MCF 10A (cell line): ENCODE measurements around the gene C1orf50. TPM values are rescaled to one million over a fixed set of nuclear protein-coding genes. Genes with fewer than 3 reads are reported as not detected.

ENCODE experiments used
- BruUV-seq: library from RNA; stranded (reverse); fragments of 400-500 nt; replicated peaks from 2 replicates; lab custom pipeline; 2021; lab: Mats Ljungman, UMichigan
- CTCF ChIA-PET: fragments of 300-600 bp; sonication (Branson Sonifier 250); formaldehyde crosslinking; extraction: SDS; loops from one replicate; lab custom pipeline; 2021; ENCODE audit warnings: antibody characterized with exemption, inconsistent platforms; lab: Yijun Ruan, JAX
- POLR2A ChIA-PET: fragments of 300-600, 350-650 bp; sonication (Branson Sonifier 250); formaldehyde crosslinking; extraction: SDS; loops from one replicate; lab custom pipeline; 2020; ENCODE audit warnings: antibody characterized with exemption, inconsistent platforms; lab: Yijun Ruan, JAX
- DNase-seq: peaks from one replicate; pipeline ENCODE4 v3.0.0-alpha.2; 2018; ENCODE audit not compliant: unreplicated experiment
- H3K27ac Mint-ChIP-seq: one replicate; pipeline ENCODE4 v1.8.0; 2022; ENCODE audit warnings: mild to moderate bottlenecking, low read depth, mixed read lengths; ENCODE audit not compliant: unreplicated experiment
- H3K27me3 Mint-ChIP-seq: one replicate; pipeline ENCODE4 v1.8.0; 2022; ENCODE audit warnings: mixed read lengths; ENCODE audit not compliant: insufficient read depth, unreplicated experiment
- H3K36me3 Mint-ChIP-seq: one replicate; pipeline ENCODE4 v1.8.0; 2022; ENCODE audit warnings: mild to moderate bottlenecking, moderate library complexity, mixed read lengths; ENCODE audit not compliant: insufficient read depth, unreplicated experiment
- H3K4me1 Mint-ChIP-seq: one replicate; pipeline ENCODE4 v1.8.0; 2022; ENCODE audit warnings: mixed read lengths; ENCODE audit not compliant: insufficient read depth, unreplicated experiment
- H3K4me3 Mint-ChIP-seq: one replicate; pipeline ENCODE4 v1.8.0; 2022; ENCODE audit warnings: mild to moderate bottlenecking, moderate library complexity, mixed read lengths; ENCODE audit not compliant: unreplicated experiment
- H3K9me3 Mint-ChIP-seq: one replicate; pipeline ENCODE4 v1.8.0; 2022; ENCODE audit warnings: mixed read lengths; ENCODE audit not compliant: unreplicated experiment
- intact Hi-C: fragments of 100-400 bp; cut with micrococcal nuclease; formaldehyde crosslinking; loops from 2 replicates; pipeline ENCODE4 v1.14.1; 2022
- total RNA-seq: library from RNA; stranded (reverse); gene quantifications from 2 replicates; pipeline ENCODE4 v1.2.3, GENCODE V29; 2022
- TF ChIP-seq, protein P1 (sequence below): fragments of 200-600 bp; IDR thresholded peaks from one replicate; pipeline ENCODE4 v1.8.0; 2022; ENCODE audit warnings: antibody characterized with exemption, mild to moderate bottlenecking; ENCODE audit not compliant: unreplicated experiment

C1orf50 gene
- total RNA-seq, 1 experiment from 2014 or later, result 11.7 TPM

DNA sequence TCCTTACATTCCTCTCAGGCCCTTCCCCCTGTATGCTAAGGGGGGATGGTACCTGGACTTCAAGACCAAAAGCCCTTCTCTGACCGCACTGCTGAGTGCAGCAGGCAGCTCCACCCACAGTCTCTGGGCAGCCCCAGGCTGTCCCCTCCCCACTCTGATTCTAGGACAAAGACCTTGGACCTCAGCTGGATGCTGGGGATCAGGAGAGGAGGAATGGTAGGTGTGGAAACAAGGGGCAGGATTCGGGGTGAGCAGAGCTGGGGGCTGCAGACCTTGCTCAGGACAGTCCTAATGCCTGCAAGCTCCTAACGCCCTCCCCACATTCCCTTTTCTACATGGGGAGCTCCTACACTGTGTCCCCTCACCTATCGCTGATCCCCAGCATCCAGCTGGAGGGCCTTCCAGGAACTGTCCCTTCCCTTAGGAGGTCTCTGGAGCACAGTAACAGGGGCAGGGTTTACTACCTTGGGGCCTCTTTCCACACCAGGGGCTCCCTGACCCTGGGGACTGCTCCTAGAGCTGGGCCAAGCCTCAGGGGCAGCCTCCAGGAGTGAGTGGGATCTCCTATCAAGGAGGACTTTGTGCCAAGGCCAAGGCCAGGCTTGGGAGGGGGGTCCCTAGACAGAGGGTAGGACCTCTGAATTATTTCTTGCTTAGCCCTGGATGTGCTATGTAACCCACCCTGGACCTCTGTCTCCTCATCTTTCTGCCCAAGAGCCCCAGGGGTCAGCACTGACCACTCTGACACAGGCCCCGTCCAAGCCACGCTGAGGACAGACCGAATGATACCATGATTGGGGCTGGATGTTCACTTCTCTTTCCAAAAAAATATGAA is 32.6 kb upstream of the C1orf50 start:
- Mint-ChIP-seq H3K4me3 (no peak overlapping the region), H3K27ac (no peak overlapping the region), H3K9me3 (no peaks in the 10 kb centered on the region), H3K4me1 (peaks cover 6% of the 10 kb centered on the region), H3K27me3 (no peaks in the 10 kb centered on the region), H3K36me3 (no peaks in the 10 kb centered on the region)
- no TSS peak for BruUV-seq
- DNase-seq, result no peak
- ChIA-PET CTCF (interaction anchor here (0.7 to 1.1 kb wide), 3 partner anchors 15 to 24 kb away, joined by 3 read pairs; no protein-coding TSS in a partner anchor), POLR2A (interaction anchor here (0.6 to 2.6 kb wide), 3 partner anchors 9 to 32 kb away, joined by 3 to 10 read pairs (median 4); no protein-coding TSS in a partner anchor)
- intact Hi-C loops, result loop anchor here (10.0 kb wide), 1 partner anchor 590 kb away; no protein-coding TSS in a partner anchor
- TF ChIP-seq, protein P1, sequence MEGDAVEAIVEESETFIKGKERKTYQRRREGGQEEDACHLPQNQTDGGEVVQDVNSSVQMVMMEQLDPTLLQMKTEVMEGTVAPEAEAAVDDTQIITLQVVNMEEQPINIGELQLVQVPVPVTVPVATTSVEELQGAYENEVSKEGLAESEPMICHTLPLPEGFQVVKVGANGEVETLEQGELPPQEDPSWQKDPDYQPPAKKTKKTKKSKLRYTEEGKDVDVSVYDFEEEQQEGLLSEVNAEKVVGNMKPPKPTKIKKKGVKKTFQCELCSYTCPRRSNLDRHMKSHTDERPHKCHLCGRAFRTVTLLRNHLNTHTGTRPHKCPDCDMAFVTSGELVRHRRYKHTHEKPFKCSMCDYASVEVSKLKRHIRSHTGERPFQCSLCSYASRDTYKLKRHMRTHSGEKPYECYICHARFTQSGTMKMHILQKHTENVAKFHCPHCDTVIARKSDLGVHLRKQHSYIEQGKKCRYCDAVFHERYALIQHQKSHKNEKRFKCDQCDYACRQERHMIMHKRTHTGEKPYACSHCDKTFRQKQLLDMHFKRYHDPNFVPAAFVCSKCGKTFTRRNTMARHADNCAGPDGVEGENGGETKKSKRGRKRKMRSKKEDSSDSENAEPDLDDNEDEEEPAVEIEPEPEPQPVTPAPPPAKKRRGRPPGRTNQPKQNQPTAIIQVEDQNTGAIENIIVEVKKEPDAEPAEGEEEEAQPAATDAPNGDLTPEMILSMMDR, result no peak

- H3K9me3 Mint-ChIP-seq, result no peaks in the 10 kb centered on the region
- no peak for DNase-seq
- no peak overlapping the region for H3K27ac Mint-ChIP-seq
- H3K36me3 Mint-ChIP-seq, result no peaks in the 10 kb centered on the region
- CTCF ChIA-PET, result no interaction called here
- H3K4me1 Mint-ChIP-seq, result peaks cover 6% of the 10 kb centered on the region
- POLR2A ChIA-PET, result interaction anchor here (1.1 to 2.6 kb wide), 4 partner anchors 8 to 76 kb away, joined by 3 to 10 read pairs (median 4); partner anchors contain the start of gene YBX1
- TF ChIP-seq, protein P1, result no peak
- H3K27me3 Mint-ChIP-seq, result no peaks in the 10 kb centered on the region
- intact Hi-C loops, result loop anchor here (10.0 kb wide), 1 partner anchor 590 kb away; no protein-coding TSS in a partner anchor
- no peak overlapping the region for H3K4me3 Mint-ChIP-seq
- no TSS peak for BruUV-seq
Measured at GRCh38 chr1:42735056-42735455, 32.0 kb upstream of the C1orf50 start.

DNA sequence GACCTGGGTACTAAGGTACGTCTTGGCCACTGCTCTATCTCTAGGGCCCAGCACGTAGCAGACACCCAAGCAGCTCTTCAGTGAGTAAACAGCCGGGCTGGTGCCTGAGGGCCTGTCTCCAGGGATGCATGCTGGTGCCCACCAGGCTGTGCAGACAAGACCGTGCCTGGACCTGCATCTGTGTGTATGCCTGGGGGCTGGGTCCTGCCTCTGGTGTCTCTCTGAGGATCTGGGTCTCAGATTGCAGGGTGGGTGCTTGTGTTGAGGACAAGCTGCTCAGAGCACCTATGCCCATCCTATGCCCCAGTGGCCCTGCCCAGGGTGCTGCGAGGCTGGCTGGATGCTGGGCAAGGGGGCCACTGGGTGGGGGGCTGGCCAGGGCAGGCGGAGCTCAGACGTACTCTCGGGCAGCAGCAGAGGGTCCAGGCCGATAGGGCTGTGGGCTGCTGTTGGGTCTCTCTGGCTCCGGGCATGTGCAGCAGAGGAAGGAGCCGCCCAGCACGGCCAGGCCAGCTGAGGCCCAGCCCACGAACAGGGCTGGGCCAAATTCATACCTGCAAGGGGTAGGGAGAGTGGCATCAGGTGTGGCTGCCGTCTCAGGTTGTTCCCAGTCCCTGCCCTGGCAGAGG is 31.5 kb upstream of the C1orf50 start:
- POLR2A ChIA-PET, result interaction anchor here (1.1 to 1.2 kb wide), 3 partner anchors 10 to 77 kb away, joined by 3 to 4 read pairs (median 4); partner anchors contain the start of gene YBX1
- TF ChIP-seq, protein P1, result no peak
- H3K4me1 Mint-ChIP-seq, result peaks cover 6% of the 10 kb centered on the region
- H3K9me3 Mint-ChIP-seq, result no peaks in the 10 kb centered on the region
- no peak overlapping the region for H3K27ac Mint-ChIP-seq
- DNase-seq, result no peak
- intact Hi-C loops, result loop anchor here (10.0 kb wide), 1 partner anchor 591 kb away; no protein-coding TSS in a partner anchor
- H3K36me3 Mint-ChIP-seq, result no peaks in the 10 kb centered on the region
- H3K4me3 Mint-ChIP-seq, result no peak overlapping the region
- CTCF ChIA-PET, result no interaction called here
- no TSS peak for BruUV-seq
- no peaks in the 10 kb centered on the region for H3K27me3 Mint-ChIP-seq

- peaks cover 6% of the 10 kb centered on the region for H3K4me1 Mint-ChIP-seq
- ChIA-PET CTCF (no interaction called here), POLR2A (interaction anchor here (1.1 to 1.2 kb wide), 2 partner anchors 54 to 77 kb away, joined by 3 to 4 read pairs; partner anchors contain the start of gene YBX1)
- no peaks in the 10 kb centered on the region for H3K27me3 Mint-ChIP-seq
- no peaks in the 10 kb centered on the region for H3K36me3 Mint-ChIP-seq
- no TSS peak for BruUV-seq
- intact Hi-C loops, result loop anchor here (10.0 kb wide), 1 partner anchor 591 kb away; no protein-coding TSS in a partner anchor
- TF ChIP-seq, protein P1, result peak; percentile 24
- no peaks in the 10 kb centered on the region for H3K9me3 Mint-ChIP-seq
- no peak overlapping the region for H3K4me3 Mint-ChIP-seq
- no peak overlapping the region for H3K27ac Mint-ChIP-seq
- DNase-seq, result peak; percentile 49
Measured at GRCh38 chr1:42736152-42736551, 30.9 kb upstream of the C1orf50 start.
